ENCODE results near the gene OR4Q3. TPM values are rescaled to one million over a fixed set of nuclear protein-coding genes. Genes with fewer than 3 reads are reported as not detected.
"Not testable (repeated sequence)": the region's sequence is repeated elsewhere in the genome, so short reads cannot be mapped to it uniquely, and the experiment has no call there.

The OR4Q3 gene
- not detected in 2 replicates for total RNA-seq (2022)
- Bru-seq, nascent RNA: not detected
- BruChase-seq, experiment 1, labeled RNA remaining after a 2-hour chase: not detected
- not detected for BruChase-seq, experiment 2, labeled RNA remaining after a 6-hour chase
- long read RNA-seq: 0 reads

DNA sequence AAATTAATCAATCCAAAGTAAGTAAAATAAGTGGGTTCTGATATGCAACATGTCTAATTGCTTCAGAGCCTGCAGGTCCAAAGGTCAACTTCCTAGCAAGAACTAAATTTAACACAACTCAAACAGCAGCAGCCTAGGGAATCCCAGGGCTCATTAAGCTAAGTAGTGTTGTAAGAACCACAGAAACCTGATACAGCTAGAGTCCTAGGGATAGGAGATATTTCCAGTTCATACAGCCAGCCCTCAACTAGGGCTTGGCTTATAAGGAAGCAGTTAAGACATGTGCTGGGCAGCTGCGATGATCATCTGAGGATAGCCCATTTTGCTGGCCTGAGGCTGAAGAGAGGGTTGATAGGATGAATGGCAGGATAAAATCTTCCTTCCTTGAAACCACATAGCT, at the start of gene OR4Q3:
OR4Q3 (plus strand) TSS at position 316 of the 400 bp plus-strand sequence.
- Mint-ChIP-seq H3K4me3 (ENCODE audit: unreplicated experiment) (no peak within 1 kb of the TSS), H3K27ac (ENCODE audit: unreplicated experiment) (no peak within 1 kb of the TSS), H3K9me3 (ENCODE audit: unreplicated experiment) (no peaks in the 10 kb centered on the region), H3K27me3 (ENCODE audit: insufficient read depth, unreplicated experiment) (no peaks in the 10 kb centered on the region), H3K36me3 (ENCODE audit: insufficient read depth, unreplicated experiment) (no peaks in the 10 kb centered on the region), H3K4me1 (ENCODE audit: low read depth, unreplicated experiment) (no peaks in the 10 kb centered on the region)
- TF ChIP-seq, protein P1, sequence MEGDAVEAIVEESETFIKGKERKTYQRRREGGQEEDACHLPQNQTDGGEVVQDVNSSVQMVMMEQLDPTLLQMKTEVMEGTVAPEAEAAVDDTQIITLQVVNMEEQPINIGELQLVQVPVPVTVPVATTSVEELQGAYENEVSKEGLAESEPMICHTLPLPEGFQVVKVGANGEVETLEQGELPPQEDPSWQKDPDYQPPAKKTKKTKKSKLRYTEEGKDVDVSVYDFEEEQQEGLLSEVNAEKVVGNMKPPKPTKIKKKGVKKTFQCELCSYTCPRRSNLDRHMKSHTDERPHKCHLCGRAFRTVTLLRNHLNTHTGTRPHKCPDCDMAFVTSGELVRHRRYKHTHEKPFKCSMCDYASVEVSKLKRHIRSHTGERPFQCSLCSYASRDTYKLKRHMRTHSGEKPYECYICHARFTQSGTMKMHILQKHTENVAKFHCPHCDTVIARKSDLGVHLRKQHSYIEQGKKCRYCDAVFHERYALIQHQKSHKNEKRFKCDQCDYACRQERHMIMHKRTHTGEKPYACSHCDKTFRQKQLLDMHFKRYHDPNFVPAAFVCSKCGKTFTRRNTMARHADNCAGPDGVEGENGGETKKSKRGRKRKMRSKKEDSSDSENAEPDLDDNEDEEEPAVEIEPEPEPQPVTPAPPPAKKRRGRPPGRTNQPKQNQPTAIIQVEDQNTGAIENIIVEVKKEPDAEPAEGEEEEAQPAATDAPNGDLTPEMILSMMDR (IDR thresholded peaks at IDR 0.05; ENCODE audit: insufficient read depth in 1 of 2, low read depth in 1 of 2, low read length in 1 of 2, severe bottlenecking in 1 of 2, unreplicated experiment in 1 of 2): no peak
- CTCF ChIA-PET: no interaction called here
- no peak for DNase-seq
- intact Hi-C loops (cut with micrococcal nuclease; ENCODE audit: unreplicated experiment): no loop called here
- POLR2A ChIA-PET: no interaction called here
- Histone ChIP-seq H3K27me3 (replicated peaks; ENCODE audit: control insufficient read depth, insufficient read depth, low read length) (no peaks in the 10 kb centered on the region), H3K4me1 (no peaks in the 10 kb centered on the region), H3K36me3 (ENCODE audit: control insufficient read depth, insufficient read depth, low read length) (no peaks in the 10 kb centered on the region), H3K4me3 (ENCODE audit: low read depth, low read length) (no peak within 1 kb of the TSS), H3K9me3 (no peaks in the 10 kb centered on the region)
- no TSS peak for BruUV-seq (replicated peaks)

DNA sequence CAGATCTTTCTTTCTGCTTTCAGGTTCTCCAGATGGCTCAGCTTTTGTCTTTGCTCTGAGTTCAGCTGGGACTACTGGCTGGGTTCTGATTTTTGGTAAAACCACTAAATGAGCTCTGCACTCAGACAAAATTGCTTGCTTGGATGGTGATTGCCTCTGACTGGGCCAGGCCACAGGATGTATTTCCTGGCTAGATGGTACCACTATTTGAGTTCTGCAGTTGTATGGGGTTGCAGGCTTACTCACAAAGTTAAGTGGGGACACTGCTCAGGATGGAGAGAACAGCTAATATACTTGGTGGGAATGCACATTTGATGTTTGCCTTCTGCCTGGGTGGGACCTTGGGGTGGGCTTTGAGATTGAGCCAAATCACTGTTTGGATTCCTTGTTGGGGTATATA, 14.0 kb upstream of the OR4Q3 start:
- BruUV-seq (replicated peaks): no TSS peak
- intact Hi-C loops (cut with micrococcal nuclease; ENCODE audit: unreplicated experiment): no loop called here
- Mint-ChIP-seq H3K4me3 (ENCODE audit: unreplicated experiment) (no peak overlapping the region), H3K36me3 (ENCODE audit: insufficient read depth, unreplicated experiment) (no peaks in the 10 kb centered on the region), H3K27me3 (ENCODE audit: insufficient read depth, unreplicated experiment) (no peaks in the 10 kb centered on the region), H3K27ac (ENCODE audit: unreplicated experiment) (no peak overlapping the region), H3K4me1 (ENCODE audit: low read depth, unreplicated experiment) (no peaks in the 10 kb centered on the region), H3K9me3 (ENCODE audit: unreplicated experiment) (peaks cover 8% of the 10 kb centered on the region)
- Histone ChIP-seq H3K27me3 (replicated peaks; ENCODE audit: control insufficient read depth, insufficient read depth, low read length) (no peaks in the 10 kb centered on the region), H3K4me1 (no peaks in the 10 kb centered on the region), H3K9me3 (no peaks in the 10 kb centered on the region), H3K36me3 (ENCODE audit: control insufficient read depth, insufficient read depth, low read length) (no peaks in the 10 kb centered on the region), H3K4me3 (ENCODE audit: low read depth, low read length) (no peak overlapping the region)
- TF ChIP-seq, protein P1 (IDR thresholded peaks at IDR 0.05; ENCODE audit: insufficient read depth in 1 of 2, low read depth in 1 of 2, low read length in 1 of 2, severe bottlenecking in 1 of 2, unreplicated experiment in 1 of 2): no peak
- ChIA-PET CTCF (no interaction called here), POLR2A (no interaction called here)
- DNase-seq: no peak

DNA sequence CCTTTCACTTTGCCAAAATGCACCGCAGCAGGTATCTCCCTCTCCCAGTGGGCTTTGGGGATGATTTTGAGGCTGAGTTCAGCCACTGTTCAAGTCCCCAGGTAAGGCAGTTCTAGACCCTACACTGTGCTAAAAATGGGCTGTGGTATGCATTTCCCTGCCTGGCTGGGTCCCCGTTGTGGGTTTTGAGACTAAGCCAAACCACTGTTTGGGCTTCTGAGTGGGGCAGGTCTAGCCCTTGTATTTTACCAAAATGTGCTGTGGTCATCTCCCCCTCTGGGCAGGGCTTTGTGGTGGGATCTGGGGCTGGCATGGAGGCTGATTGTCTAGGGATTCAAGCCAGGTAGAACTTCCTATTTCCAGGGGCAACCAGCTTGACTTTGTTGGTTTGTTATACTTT, 13.6 kb upstream of the OR4Q3 start:
- CTCF ChIA-PET: no interaction called here
- intact Hi-C loops (cut with micrococcal nuclease; ENCODE audit: unreplicated experiment): no loop called here

DNA sequence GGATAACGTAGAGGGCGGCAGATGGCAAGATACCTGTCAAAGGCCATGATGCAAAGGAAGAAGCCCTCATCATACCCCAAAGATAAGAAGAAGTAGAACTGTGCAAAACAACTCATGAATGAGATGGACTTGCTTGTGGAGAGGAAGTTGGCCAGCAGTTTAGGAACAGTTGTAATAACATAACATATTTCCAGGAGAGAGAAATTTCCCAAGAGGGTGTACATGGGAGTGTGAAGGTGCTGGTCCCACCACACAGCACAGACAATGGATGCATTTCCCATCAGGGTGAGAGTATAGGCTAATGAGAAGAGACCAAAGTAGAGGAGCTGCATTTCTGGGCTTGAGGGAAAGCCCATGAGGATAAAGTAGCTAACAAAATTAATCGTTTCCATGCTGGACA, 9.5 kb upstream of the OR4Q3 start:
- H3K4me1 Mint-ChIP-seq (ENCODE audit: low read depth, unreplicated experiment); intact Hi-C loops (cut with micrococcal nuclease; ENCODE audit: unreplicated experiment); H3K4me3 Mint-ChIP-seq (ENCODE audit: unreplicated experiment); H3K36me3 ChIP-seq (ENCODE audit: control insufficient read depth, insufficient read depth, low read length); H3K9me3 Mint-ChIP-seq (ENCODE audit: unreplicated experiment); POLR2A ChIA-PET; CTCF ChIA-PET; H3K27me3 ChIP-seq (replicated peaks; ENCODE audit: control insufficient read depth, insufficient read depth, low read length); H3K4me3 ChIP-seq (ENCODE audit: low read depth, low read length); H3K27me3 Mint-ChIP-seq (ENCODE audit: insufficient read depth, unreplicated experiment); H3K4me1 ChIP-seq; H3K9me3 ChIP-seq; BruUV-seq (replicated peaks); H3K36me3 Mint-ChIP-seq (ENCODE audit: insufficient read depth, unreplicated experiment); DNase-seq; H3K27ac Mint-ChIP-seq (ENCODE audit: unreplicated experiment): not testable (repeated sequence)

More for the DNA sequence above, 13.6 kb upstream of the OR4Q3 start:
- no TSS peak for BruUV-seq (replicated peaks)
- no peaks in the 10 kb centered on the region for H3K27me3 ChIP-seq (replicated peaks; ENCODE audit: control insufficient read depth, insufficient read depth, low read length)
- no peaks in the 10 kb centered on the region for H3K9me3 ChIP-seq
- Mint-ChIP-seq H3K36me3 (ENCODE audit: insufficient read depth, unreplicated experiment) (no peaks in the 10 kb centered on the region), H3K27ac (ENCODE audit: unreplicated experiment) (no peak overlapping the region), H3K9me3 (ENCODE audit: unreplicated experiment) (peaks cover 8% of the 10 kb centered on the region), H3K4me3 (ENCODE audit: unreplicated experiment) (no peak overlapping the region), H3K27me3 (ENCODE audit: insufficient read depth, unreplicated experiment) (no peaks in the 10 kb centered on the region), H3K4me1 (ENCODE audit: low read depth, unreplicated experiment) (no peaks in the 10 kb centered on the region)
- no peak overlapping the region for H3K4me3 ChIP-seq (ENCODE audit: low read depth, low read length)
- no peaks in the 10 kb centered on the region for H3K4me1 ChIP-seq
- H3K36me3 ChIP-seq (ENCODE audit: control insufficient read depth, insufficient read depth, low read length): no peaks in the 10 kb centered on the region
- TF ChIP-seq, protein P1 (IDR thresholded peaks at IDR 0.05; ENCODE audit: insufficient read depth in 1 of 2, low read depth in 1 of 2, low read length in 1 of 2, severe bottlenecking in 1 of 2, unreplicated experiment in 1 of 2): no peak
- POLR2A ChIA-PET: no interaction called here
- DNase-seq: no peak

DNA sequence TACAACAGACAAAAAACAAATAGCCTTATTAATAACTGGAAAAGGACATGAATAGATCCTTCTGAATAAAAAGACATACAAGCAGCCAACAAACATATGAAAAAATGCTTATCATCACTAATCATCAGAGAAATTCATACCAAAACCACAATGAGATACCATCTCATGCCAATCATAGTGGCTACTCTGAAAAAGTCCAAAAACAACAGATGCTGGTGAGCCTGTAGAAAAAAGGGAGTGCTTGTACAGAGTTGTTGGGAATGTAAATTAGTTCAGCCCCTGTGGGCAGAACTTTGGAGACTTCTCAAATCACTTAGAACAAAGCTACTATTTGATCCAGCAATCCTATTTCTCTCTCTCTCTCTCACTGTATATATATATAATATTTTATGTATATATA, 8.9 kb downstream of the OR4Q3 start:
- BruUV-seq (replicated peaks); H3K4me1 ChIP-seq; H3K36me3 ChIP-seq (ENCODE audit: control insufficient read depth, insufficient read depth, low read length); H3K4me1 Mint-ChIP-seq (ENCODE audit: low read depth, unreplicated experiment); DNase-seq; H3K4me3 Mint-ChIP-seq (ENCODE audit: unreplicated experiment); CTCF ChIA-PET; H3K36me3 Mint-ChIP-seq (ENCODE audit: insufficient read depth, unreplicated experiment); POLR2A ChIA-PET; H3K9me3 ChIP-seq; H3K4me3 ChIP-seq (ENCODE audit: low read depth, low read length); H3K9me3 Mint-ChIP-seq (ENCODE audit: unreplicated experiment); intact Hi-C loops (cut with micrococcal nuclease; ENCODE audit: unreplicated experiment); H3K27me3 Mint-ChIP-seq (ENCODE audit: insufficient read depth, unreplicated experiment); H3K27ac Mint-ChIP-seq (ENCODE audit: unreplicated experiment); H3K27me3 ChIP-seq (replicated peaks; ENCODE audit: control insufficient read depth, insufficient read depth, low read length): not testable (repeated sequence)
